ENCODE measurements around the gene CLDN4. TPM values are rescaled to one million over a fixed set of nuclear protein-coding genes. Genes with fewer than 3 reads are reported as not detected.
"Not testable (repeated sequence)": the region's sequence is repeated elsewhere in the genome, so short reads cannot be mapped to it uniquely, and the experiment has no call there.

Gene CLDN4
- total RNA-seq, 1 donor from 2014 or later, result 116 TPM

- Histone ChIP-seq H3K4me3 (peak within 1 kb of the TSS; percentile 59), H3K4me1 (peaks cover 22% of the 10 kb centered on the region), H3K27me3 (ENCODE audit: low read depth) (no peaks in the 10 kb centered on the region), H3K36me3 (no peaks in the 10 kb centered on the region), H3K9me3 (no peaks in the 10 kb centered on the region), H3K27ac (peak within 1 kb of the TSS; percentile 74)
- intact Hi-C loops (cut with DNase I), result no loop called here
- ATAC-seq, result peak; percentile 95 to 98
- peak; percentile 95 for DNase-seq
- TF ChIP-seq CTCF (IDR thresholded peaks at IDR 0.05), result no peak
Measured at GRCh38 chr7:73842067-73842976, 11.5 kb downstream of the CLDN4 start, which contains the start of gene METTL27. Gene METTL27, minus strand, starts transcription at chr7:73842516. Its CDS starts 376 bp downstream, at chr7:73842140.

- intact Hi-C loops (cut with DNase I), result no loop called here
Measured at GRCh38 chr7:73844131-73844547, 13.3 kb downstream of the CLDN4 start.

GRCh38 chr7:73844848-73845460 is 14.2 kb downstream of the CLDN4 start:
- Histone ChIP-seq H3K4me1 (peaks cover 22% of the 10 kb centered on the region), H3K27ac (no peak overlapping the region), H3K9me3 (no peaks in the 10 kb centered on the region), H3K27me3 (ENCODE audit: low read depth) (no peaks in the 10 kb centered on the region), H3K4me3 (no peak overlapping the region), H3K36me3 (no peaks in the 10 kb centered on the region)
- DNase-seq (no peak), ATAC-seq (no peak)
- no peak for TF ChIP-seq CTCF (IDR thresholded peaks at IDR 0.05)
- intact Hi-C loops (cut with DNase I), result no loop called here

More at GRCh38 chr7:73844131-73844547, 13.3 kb downstream of the CLDN4 start:
- no peaks in the 10 kb centered on the region for H3K36me3 ChIP-seq
- H3K4me3 ChIP-seq, result no peak overlapping the region
- ATAC-seq (no peak), DNase-seq (no peak)
- H3K27me3 ChIP-seq (ENCODE audit: low read depth), result no peaks in the 10 kb centered on the region
- no peak for TF ChIP-seq CTCF (IDR thresholded peaks at IDR 0.05)
- H3K27ac ChIP-seq, result no peak overlapping the region
- no peaks in the 10 kb centered on the region for H3K9me3 ChIP-seq
- H3K4me1 ChIP-seq, result peaks cover 22% of the 10 kb centered on the region

GRCh38 chr7:73845701-73846195 is 15.0 kb downstream of the CLDN4 start:
- intact Hi-C loops (cut with DNase I), result not testable (repeated sequence)
- peak overlapping the region; percentile 1 for H3K27ac ChIP-seq

GRCh38 chr7:73847941-73848723 is 17.3 kb downstream of the CLDN4 start:
- Histone ChIP-seq H3K4me1 (peaks cover 17% of the 10 kb centered on the region), H3K27me3 (ENCODE audit: low read depth) (no peaks in the 10 kb centered on the region), H3K4me3 (no peak overlapping the region), H3K27ac (no peak overlapping the region), H3K9me3 (no peaks in the 10 kb centered on the region), H3K36me3 (no peaks in the 10 kb centered on the region)
- no peak for DNase-seq
- no peak for ATAC-seq
- intact Hi-C loops (cut with DNase I), result no loop called here
- no peak for TF ChIP-seq CTCF (IDR thresholded peaks at IDR 0.05)

More at GRCh38 chr7:73845701-73846195, 15.0 kb downstream of the CLDN4 start:
- H3K27me3 ChIP-seq (ENCODE audit: low read depth); ATAC-seq; DNase-seq; H3K36me3 ChIP-seq; H3K9me3 ChIP-seq; H3K4me3 ChIP-seq: not testable (repeated sequence)
- peaks cover 22% of the 10 kb centered on the region for H3K4me1 ChIP-seq

All from lower lobe of right lung (tissue), 2 donors.